HG02973 (cell line): ENCODE data around the gene QRSL1.
"Not testable (repeated sequence)": the region's sequence is repeated elsewhere in the genome, so short reads cannot be mapped to it uniquely, and the experiment has no call there.

Experiments used
- ATAC-seq: cut with Tn5 transposase; IDR thresholded peaks from one replicate; pipeline ENCODE4 v1.9.1; 2021; ENCODE audit warnings: moderate library complexity; ENCODE audit not compliant: unreplicated experiment

The QRSL1 gene

DNA sequence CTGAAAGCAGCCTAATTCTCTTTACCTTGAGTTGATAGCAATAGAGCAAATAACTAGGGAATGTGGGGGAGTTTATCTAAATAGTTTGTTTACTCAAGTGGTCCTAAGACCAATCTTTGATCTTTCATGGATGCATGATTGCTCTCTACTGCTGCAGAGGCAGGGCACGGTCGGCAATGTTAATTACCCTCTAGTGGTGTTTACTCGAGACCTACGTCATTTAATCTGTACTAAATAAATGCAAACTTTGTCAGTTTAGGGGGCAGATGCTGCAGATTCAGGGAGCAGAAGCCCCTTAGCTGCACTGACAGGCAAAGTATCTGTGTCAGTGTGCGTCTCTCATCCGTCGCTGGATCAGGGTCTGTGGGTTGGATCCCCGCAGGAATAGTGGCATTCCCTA, 7.0 kb upstream of the QRSL1 start:
- no peak for ATAC-seq

DNA sequence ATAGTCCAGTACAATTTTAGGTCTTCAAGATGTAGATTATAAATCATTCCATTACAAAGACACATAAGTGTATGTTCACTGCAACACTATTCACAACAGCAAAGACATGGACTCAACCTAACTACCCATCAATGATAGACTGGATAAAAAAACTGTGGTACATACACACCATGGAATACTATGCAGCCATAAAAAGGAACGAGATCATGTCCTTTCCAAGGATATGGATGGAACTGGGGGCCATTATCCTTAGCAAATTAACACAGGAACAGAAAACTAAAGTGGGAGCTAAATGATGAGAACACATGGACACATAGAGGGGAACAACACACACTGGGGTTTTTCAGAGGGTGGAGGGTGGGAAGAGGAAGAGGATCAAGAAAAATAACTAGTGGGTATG, 6.3 kb upstream of the QRSL1 start:
- no peak for ATAC-seq

DNA sequence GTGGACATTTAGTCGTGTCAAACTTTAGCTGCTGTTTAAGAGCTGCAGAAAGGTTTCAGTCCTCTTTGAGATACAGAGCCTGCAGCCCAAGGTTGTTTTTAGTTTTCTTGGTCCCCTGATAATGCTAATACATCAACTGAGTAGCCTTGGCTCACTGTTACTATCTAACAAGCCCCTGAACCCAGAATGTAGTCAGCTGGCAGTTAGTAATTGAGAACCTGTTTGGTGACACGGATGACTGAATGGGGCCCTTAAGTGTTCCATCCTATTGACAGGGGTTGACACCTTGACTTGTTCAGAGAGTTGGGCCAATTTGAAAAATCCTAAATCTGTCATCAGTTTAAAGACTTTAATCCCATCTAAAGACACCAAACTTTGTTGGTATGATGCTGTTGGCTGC, 2.9 kb upstream of the QRSL1 start:
- ATAC-seq = no peak

DNA sequence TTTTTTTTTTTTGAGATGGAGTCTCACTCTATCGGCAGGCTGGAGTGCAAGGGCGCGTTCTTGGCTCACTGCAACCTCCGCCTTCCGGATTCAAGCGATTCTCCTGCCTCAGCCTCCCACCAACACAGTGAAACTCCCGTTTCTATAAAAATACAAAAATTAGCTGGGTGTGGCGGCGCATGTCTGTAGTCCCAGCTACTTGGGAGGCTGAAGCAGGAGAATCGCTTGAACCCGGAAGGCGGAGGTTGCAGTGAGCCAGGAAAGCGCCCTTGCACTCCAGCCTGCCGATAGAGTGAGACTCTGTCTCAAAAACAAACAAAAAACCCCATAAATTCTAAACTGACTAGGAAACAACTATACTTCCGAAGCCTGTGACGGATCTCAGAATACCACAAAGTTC, 1.6 kb upstream of the QRSL1 start:
- not testable (repeated sequence) for ATAC-seq

DNA sequence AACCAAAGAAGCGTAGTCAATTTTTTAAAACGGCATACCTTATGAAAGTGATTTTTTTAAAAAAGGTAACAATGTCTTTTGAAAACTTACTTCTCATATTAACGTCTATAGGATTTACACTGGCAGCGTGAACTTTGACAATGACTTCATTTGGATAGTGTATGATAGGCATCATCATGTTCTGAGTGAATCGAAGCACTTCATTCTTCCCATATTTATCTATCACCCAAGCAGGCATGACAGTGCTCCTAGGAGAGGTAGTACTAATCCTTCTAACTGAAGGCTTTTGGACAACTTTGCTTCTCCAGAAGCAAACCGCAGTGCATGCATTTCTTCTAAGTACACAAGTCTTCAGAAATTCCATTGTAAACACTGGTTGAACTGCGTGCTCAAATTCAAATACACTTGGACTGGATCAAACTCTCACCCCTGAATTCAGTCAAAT, 698 bp upstream of the QRSL1 start:
- ATAC-seq = no peak

DNA sequence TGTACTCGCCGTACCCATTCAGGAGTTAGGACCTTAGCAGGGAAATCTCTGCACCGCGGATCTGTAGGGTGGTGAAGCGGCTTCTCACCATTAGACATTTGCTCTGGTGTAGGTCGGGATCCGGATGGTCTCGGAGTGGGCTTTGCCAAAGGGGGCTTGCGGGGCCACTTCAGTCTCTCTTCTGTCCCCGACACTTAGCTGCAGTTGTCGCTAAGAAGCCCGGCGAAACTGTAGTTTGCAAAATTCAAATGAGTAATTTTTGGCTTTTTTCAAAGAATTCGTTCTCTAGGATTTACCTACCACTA, 433 bp downstream of the QRSL1 start:
- no peak for ATAC-seq

DNA sequence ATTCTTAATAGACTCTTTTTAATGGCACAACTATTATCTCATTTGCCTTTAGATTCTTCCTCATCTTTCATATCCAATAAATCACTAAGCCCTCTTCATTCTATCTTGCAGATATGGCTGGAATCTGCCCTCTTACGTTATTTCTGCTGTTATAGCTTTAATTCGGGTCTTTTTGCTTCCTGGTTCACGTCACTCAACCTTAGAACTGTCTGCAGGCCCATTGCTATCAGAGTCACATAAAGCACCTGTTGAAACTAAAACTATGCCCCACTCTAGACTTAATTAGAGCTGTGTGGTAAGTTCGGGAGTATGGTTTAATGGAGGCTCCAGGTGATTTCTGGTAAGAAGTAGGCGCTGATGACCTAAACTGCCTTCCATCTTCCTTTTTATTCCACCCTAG, 988 bp downstream of the QRSL1 start:
- no peak for ATAC-seq

DNA sequence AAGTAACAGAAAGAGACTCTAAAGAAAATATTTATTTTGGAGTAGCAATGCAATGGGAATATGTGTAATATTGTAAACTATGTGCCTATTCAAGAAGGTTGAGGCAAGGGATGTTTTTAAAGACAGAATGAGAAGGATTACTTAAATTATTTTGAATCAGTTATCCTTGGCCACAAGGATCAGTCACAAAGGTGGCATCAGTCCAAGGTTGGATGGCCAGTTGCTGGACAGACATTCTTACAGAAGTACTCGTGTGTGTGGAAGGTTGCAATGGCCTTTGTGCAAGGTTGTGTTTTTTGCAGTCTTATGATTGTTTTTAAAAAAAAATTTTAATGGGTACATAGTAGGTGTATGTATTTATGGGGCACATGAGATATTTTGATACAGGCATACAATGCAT, 2.0 kb downstream of the QRSL1 start:
- no peak for ATAC-seq

DNA sequence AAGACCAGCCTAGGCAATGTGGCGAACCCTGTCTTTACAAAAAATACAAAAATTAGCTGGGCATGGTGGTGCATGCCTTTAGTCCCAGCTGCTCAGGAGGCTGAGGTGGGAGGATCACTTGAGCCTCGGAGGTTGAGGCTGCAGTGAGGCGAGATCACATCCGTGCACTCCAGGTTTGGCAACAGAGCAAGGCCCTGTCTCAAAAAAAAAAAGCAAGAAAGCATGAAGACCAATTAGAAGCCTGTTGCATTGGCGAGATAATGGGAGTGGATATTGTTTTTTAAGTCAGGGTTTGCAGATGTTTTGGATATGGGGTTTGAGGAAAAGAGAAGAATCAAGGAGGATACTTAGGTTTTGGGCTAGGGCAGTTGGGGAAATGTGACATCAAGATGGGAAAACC, 5.2 kb downstream of the QRSL1 start:
- ATAC-seq = no peak

DNA sequence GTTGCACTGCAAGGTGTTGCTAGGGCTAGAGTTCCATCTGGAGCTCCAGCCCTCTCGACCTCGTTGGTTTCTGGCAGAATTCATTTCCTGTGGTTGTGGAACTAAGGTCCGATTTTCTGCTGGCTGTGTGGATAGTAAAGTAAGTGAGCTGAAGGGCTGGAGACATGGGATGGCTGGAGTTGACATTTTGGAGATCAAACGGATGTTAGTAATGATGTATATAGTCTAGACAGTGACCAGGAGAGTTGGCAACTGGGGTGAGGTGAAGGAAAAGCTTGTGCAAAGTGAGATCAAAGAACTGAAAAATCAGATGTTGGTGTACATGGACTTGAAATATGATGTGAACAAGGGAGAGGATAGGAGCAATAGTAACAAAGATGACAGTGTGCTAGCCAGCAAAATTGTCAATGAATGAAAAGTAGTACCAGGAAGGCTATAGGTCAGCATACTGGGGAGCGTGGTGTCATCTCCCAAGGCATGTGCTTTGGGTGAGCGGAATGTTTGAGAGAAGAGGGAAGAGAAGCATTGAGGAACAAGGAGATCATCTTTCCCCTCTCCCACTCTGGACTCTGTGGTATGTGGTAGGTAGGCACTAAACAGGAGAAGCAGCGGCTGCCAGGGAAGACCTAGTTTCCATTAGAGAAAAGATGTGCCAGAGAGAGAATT, 7.8 kb downstream of the QRSL1 start:
- peak; percentile 24 for ATAC-seq

DNA sequence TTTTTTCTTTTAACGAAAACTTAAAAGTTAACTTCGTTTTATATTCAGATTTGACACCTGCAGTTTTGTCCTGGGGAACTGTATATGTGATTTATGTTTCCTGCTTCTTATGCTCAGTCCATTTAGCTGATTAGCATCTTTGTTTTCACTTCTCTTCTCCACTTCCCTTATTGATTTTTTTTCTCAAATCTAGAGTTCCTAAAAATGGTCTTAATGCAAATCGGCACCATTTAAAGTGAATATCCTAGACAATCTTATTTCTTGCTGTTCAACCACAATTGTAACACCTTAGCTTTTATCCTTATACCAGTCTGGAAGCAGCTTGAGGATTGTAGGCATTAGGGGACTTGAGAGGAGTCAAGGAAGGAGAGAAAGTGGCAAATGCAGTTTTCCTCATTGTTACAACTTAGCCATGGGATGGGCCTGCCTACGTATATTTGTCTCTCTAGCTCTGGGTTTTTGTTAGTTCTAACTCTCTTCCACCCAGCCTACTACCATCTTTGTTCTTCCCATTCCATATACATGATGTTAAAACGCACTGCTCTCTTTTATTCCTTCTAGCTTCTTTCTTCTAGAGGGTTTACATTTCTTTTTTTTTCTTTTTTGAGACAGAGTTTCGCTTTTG, 8.5 kb downstream of the QRSL1 start:
- ATAC-seq = peak; percentile 62

DNA sequence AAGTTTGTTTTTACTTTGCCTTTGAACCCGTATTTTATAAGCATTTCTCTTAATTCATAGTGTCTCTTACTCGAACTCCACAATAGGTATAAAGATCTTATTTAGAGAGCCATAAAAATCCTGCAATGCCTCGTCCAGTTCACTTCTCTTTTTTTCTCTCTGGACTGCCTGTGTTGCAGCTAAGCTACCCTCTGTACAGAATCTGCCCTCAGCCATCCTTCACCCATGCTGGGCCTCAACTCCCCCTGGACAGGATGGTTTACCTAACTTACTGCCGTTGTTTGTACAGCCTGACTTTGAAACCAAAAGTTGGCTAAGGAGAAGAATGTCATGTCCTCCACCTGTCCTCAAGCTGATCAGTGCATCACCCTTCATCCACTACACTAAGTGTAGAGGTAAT, 10.4 kb downstream of the QRSL1 start:
- no peak for ATAC-seq

DNA sequence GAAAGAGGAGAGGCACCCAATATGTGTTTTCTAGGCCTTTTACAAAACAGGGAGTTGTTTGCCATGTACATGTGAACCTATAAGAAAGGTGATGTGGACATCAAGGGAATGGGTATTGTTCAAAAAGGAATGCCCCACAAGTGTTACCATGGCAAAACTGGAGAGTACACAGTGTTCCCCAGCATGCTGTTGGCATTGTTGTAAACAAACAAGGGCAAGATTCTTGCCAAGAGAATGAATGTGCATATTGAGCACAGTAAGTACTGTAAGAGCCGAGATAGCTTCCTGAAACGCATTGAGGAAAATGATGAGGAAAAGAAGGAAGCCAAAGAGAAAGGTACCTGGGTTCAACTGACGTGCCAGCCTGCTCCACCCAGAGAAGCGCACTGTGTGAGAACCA, 13.1 kb downstream of the QRSL1 start:
- no peak for ATAC-seq

DNA sequence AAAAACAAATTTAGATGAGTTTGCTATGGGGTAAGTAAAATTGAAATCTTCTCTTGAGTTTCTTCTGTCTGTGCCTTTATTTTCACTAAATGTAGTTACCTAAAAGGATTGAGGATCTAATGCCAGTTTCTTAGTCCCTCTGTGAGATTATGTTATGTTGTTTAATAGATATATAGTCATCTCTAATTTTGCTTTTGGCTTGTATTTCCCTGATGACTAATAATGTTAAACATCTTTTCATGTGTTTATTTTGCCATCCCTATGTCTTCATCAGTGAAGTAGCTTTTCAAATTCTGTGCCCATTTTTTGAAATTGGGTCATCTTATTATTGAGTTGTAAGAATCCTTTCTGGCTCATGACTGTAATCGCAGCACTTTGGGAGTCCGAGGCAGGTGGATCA, 13.7 kb downstream of the QRSL1 start:
- no peak for ATAC-seq

DNA sequence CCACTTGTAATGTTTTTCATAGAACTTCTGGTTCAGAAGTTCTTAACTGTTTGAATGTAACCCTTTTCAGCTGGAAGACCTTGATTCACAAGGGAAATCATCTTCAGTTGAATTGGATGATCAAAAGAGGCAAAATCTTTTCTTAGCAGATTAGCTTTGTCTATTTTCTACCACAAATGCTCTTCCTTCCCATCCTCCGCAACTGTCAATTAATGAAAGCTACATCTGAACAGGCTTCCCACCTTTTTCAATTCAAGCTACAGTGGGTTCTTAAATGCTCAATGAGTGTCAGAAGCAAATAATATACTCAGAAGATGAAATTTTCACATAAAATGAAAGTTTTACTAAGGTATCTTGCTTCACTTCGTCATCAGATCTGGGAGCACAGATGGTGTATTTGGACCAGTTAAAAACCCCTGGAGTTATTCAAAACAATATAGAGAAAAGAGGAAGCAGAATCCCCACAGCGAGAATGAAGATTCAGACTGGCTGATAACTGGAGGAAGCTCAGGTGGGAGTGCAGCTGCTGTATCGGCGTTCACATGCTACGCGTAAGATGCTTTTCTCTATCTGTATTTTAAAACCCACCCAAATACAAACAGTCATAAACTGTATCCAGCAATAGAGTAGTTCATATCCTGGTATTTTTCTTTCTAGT, 19.4 kb downstream of the QRSL1 start:
- peak; percentile 90 for ATAC-seq

DNA sequence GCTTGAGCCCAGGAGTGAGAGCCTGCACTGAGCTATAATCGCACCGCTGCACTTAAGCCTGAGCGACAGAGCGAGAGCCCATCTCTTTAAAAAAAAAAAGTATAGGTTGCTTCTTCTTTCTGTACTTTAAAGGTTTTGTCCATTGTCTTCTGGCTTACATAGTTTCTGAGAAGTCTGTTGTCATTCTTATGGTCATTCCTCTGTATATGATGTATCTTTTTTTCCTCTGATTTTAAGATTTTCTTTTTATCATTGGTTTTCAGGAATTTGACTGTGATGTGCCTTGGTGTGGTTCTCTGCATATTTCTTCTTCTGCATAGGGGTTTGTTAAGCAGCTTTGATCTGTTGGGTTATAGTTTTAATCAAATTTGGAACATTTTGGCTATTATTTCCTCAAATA, 29.1 kb downstream of the QRSL1 start:
- no peak for ATAC-seq

DNA sequence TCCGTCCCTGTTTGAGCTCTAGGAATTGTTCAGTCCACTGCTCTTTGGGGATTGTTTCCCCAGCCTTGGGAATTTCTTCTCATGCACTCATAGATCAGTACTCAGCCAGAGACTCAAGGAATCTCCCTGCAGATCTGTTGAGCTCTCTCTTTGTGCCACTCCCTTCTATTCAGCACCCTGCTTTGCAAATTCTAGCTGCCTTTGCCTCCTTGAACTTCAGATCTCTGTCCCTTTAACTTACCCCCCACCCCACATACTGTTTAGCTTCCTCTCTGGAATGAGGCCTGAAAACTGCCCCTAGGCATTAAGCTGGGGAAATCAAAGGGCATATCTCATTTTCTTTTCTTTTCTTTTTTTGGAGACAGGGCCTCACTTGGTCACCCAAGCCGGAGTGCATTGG, 30.5 kb downstream of the QRSL1 start:
- no peak for ATAC-seq

DNA sequence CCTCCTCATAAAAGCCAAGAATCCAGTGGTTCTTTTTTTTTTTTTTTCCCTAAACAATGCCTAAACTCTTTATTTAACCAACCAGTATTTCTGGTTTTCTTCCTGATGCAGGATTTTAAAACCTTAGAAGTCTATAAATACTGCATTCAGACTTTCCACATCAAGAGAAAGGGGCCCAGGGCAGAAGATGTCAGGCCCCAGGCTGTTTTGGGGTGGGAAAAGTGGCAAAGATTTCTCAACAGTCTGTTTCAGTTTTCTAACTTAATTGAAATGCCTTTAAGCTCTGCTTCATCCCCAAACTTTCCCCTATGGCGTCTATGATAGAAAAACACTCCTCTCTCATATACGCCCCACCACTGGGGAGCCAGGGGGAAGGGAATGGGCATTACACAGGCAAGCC, 33.1 kb downstream of the QRSL1 start:
- no peak for ATAC-seq

DNA sequence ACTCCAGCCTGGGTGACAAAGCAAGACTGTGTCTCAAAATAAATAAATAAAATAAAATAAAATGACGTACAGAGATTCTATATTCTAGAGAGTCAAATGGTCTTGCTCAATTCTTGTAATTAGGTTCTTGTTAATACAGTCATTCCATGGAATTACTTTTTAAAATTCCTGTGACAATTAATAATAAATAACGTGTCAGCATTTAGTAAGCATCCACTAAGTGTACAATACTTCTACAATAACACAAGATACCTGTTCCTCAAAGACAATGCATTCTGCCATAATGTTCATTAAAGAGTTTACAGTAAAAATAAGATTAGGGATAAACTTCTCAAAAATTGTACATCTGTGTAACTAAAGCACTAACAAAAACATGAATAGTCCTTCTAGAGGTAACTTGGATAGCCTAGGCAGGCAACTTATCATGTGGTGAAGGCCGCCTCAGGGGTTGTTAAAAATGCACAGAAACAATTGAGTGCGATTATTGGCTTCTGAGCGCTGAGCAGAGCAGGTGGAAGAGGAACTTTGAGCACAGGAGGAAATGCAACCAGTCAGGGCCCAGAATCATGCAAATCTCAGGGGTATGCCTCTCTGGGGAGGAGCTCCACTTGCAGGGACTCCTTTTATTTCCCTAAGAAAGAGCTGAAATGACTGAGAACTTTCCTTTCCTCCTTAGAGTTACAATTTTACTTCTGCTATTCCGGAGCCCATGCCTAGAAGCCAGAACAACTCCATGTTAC, 37.1 kb downstream of the QRSL1 start:
- peak; percentile 98 for ATAC-seq

DNA sequence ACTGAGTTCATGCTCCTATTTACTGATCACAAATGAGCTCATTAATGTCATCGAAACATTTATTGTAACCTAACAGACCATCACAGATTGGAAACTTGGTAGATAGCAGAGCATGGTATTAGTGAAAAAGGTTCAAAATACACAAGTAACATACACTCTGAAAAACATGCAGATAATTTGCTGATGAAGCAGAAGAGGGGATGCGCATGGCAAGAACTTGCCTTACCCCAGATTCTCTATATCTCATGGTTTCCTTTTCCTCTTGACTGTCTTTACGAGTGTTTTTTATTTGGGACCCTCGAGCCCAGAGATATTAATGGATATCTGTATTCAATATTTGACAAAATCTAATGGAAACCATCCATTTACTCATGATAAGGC, 37.6 kb downstream of the QRSL1 start:
- ATAC-seq = no peak

DNA sequence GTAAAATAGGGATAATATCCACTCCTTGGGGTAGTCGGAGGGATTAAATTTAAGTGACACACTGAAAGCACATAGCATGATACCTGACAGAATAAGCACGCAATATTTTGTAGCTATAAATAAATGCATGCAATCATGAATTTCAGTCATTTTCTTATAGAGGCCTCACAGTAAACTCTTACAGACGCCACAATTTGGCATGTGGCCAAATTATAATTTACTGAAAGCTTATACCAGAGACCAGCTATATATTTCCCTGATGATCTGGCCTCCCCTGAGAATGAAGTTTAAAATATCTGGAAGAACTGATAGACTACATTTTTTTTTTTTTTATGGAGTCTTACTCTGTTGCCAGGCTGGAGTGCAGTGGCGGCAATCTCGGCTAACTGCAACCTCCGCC, 40.9 kb downstream of the QRSL1 start:
- no peak for ATAC-seq

DNA sequence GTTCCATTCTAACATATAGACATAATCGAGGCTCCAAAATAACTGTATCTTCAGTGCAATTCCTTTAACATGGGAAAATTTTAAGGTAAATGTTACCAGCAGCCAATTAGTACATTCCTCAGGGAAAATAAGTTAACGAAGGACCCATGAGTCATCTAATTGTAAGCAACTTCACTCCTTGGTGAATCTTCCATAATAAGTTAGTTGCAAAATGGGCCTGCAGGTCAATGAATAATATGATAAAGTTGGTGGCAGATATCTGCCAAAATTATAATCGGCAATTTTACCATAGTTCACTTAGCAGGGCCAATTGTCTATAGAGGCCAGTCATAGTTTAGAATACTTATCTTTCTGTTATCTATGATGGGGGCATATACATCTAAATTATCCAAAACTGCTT, 42.3 kb downstream of the QRSL1 start:
- no peak for ATAC-seq
